GM21390 (cell line): ENCODE measurements around the gene RNU1-4.
"Not testable (repeated sequence)": the region's sequence is repeated elsewhere in the genome, so short reads cannot be mapped to it uniquely, and the experiment has no call there.

ENCODE experiments used
- ATAC-seq: cut with Tn5 transposase; IDR thresholded peaks from one replicate; pipeline ENCODE4 v1.9.1; 2021; ENCODE audit not compliant: unreplicated experiment

The RNU1-4 gene

DNA sequence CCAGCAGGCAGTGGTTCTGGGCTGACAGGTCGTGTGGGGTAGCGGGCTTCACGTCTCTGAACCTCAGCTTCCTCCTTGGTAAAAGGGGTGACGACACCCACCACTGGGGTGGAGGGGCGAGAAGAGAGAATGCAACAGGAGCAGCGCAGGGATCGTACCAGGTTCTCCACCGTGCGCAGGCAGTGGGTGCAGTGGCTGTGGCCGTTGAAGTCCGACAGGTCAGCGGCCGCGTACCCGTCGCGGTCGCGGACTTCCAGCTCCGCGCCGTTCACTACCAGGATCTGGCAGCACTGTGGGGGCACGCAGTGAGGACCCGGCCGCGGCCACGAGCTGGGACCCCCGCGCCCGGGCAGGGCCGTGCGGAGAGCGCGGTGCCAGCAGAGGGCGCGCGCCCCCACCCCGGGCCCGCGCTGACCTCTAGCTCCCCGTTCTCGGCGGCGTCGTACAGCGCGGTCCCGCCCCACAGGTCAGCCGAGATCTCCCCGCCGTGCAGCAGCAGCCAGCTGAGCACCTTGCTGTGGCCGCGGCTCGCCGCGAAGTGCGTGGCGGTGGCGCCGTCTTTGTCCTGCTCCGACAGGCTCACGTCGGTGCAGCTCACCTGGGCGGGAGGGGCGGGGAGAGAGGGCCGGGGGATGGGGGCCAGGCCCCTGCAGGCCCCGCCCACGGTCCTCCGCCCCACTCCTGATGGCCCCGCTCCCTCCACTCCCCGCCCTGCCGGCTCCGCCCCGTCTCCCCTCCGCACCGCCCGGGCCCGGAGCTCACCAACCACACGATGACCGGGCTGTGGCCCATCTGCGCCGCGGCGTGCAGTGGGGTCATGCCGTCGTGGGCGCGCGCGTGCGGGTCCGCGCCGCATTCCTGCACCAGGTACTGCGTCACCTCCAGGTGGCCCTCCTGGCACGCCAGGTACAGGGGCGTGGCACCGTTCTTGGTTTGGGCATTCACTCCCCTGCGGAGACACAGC lies 32.9 kb upstream of the RNU1-4 start:
- ATAC-seq: not testable (repeated sequence)

DNA sequence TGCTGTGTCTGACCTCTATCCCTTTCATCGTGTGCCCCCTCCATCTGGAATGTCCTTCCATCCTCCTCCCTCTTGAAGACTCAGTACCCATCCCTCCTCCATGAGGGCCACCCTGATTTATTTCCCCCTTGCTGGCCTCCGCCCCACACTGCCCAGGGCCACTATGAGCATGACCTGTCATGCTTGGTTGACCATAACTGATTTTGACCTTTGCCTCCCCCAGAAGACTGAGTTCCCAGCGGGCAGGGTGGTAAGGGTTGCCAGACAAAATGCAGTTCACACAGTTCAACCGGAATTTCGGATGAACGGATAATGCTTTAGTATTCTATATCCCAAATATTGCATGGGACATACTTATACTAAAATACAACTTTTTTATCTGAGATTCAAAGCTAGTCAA lies 31.6 kb upstream of the RNU1-4 start:
- not testable (repeated sequence) for ATAC-seq

DNA sequence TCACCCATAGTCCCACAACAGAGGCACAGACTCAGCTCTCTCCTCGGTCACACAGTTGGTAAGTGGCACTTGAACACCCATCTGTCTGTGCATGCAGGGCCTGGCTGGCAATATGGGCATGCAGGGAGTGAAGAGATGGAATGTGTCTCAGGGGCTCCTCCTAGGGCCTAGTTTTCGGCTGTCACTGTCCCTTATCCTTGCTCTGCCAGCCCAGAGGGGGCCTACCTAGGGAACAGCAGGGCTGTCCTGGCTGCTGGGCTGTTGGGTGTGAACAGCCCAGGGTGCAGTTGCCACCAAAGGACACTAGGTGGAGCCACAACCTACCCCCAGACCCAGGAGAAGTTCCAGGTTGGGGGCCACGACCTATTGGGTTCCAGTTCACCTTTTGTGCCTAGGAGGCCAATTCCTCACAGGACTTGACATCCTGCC lies 30.6 kb upstream of the RNU1-4 start:
- not testable (repeated sequence) for ATAC-seq

DNA sequence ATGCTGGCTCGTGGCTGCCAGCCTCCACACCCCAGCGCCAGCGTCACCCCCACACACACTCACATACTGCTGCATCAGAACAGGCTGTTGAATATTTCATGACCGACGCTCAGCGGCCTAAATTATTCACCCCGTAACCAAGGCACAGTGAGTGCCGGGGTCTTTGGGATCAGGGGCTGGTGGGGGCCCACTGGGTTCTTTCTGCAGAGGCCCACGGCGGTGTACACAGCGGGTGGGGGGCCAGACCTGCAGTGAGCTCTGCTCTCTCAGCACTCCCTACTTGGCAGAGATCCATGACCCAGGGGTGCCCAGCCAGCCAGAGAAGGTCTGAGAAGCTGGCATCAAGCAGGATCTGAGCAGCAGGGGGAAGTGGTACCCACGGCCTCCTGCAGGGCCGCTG lies 29.7 kb upstream of the RNU1-4 start:
- ATAC-seq: not testable (repeated sequence)

DNA sequence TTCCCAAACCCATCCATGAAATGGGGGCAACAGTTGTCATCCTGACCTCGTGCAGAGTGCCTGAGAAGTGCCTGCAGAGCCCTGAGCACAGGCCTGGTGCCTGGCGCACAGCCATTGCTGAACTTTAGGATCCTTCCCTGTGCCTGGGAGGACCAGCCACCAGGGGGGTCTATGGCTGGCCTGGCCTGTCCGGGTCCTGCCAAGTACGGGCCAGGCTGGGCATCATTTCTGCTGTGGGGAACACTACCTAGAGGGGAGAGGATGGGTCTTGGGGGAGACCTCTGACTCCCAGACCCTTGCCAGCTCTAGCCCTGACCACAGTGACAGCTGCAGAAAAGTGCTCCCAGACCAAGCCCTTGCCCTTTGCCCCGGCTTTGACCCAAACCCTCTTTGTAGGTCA lies 28.2 kb upstream of the RNU1-4 start:
- not testable (repeated sequence) for ATAC-seq

DNA sequence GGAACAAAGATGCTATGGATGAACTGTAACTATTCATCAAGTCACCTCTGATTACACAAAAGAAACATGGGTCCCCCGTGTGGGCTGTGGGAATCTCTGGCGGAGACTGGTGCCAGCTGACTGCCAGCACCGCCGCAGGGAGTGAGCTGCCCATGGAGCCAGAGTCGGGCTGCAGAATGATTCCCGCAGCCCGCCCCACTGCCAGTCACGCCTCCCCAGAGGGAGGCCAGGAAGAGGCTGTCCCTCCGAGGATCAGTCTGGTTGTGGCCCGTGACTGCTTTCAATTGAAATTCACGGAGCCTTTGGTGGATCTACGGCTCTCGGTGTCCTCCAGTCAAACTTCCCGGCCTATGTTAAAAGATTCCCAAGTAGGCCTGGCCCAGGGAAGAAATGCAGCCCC lies 27.7 kb upstream of the RNU1-4 start:
- not testable (repeated sequence) for ATAC-seq

DNA sequence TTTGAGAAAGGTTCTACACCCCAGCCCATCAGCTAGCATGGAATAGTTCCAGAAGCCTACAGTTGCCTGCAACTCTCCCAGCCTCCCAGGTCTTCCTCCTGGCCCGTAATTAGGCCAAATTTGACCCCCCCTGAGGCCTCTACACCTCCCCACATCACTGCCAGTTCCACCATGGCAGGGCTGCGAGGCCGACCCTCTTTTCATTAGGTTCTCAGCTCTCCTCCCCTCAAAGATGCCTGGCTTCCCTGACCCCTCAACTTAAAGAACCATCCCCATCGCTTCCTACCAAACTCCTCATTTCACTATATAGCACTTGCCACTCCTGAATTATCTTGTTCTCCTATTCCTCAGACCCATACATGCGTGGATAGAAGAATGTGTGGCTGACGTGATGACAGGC lies 27.3 kb upstream of the RNU1-4 start:
- ATAC-seq: not testable (repeated sequence)

DNA sequence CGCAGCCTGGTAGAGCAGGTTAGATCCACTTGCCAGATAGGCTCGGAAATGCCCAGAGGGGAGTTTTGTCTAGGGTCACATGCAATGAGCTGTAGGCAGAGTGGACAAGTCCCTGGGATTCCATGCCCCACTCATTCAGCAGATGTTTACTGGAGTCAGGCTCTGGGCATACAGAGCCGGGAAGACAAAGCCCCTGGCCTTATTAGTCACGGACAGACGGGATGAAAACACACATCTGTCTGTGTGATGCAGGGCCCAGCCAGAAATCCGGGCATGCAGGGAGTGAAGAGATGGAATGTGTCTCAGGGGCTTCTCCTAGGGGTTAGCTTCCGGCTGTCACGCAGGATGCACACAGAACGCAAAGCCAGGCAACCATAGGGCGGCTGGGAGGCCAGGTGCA lies 26.8 kb upstream of the RNU1-4 start:
- not testable (repeated sequence) for ATAC-seq

DNA sequence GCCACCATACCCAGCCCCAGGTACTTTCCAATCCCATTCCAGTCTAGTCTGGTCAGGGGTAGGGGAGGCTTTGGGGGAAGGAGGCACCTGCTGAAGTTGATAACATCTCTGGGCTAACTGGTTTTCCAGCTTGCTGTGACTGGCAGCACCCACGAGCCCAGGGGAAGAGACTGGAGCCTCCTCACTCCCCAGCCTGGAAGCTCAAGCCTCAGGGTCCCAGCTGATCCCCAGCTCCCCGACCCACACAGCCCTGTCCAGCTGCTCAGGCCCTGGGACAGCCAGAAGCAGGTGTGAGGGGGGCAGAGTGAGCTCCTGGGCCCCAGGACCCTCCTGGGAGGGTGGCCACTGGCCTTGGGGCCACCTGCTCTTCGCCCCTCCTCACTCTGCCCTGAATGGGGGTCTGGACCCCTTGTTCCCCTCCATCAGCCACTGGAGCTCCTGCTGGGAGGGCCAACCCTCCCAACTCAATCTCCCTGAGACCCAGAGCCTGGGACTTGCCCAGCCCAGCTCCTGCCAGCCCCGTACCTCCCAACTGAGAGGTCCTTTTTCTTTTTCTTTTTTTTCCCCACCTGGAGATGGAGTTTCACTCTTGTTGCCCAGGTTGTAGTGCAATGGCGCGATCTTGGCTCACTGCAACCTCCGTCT lies 23.5 kb upstream of the RNU1-4 start:
- ATAC-seq: no peak

DNA sequence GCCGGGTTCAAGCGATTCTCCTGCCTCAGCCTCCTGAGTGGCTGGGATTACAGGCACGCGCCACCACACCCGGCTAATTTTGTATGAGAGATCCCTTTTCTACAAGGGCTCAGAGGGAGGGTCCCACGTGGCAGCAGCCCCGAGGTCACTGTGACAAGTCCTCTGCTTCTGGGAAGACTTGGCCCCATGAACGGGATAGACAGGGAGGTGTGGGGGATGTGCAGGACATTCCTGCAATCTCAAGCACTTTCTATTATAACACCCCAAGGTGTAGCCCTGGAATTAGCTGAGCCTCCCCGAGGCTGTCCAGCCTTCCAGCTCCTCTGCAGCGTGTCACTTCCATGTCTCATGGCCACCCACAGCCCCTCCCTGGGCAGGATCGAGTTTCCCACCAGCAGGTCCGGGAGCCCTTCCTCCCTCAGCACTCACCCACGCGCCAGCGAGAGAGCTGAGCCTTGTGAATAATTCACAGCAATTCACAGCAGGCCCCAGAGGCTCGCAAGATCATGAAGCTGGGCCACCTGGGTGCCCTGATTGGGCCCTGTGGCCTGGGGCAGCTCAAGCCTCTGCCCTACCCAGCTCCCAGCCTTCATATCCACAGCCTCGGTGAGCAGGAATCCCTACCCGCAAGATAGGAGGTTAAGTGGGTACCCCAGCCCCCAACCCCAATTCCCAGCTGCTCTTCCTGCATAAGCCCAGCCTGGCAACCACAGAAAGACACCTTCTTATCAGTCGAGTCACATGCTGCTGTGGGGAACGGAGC lies 22.8 kb upstream of the RNU1-4 start:
- ATAC-seq: no peak

DNA sequence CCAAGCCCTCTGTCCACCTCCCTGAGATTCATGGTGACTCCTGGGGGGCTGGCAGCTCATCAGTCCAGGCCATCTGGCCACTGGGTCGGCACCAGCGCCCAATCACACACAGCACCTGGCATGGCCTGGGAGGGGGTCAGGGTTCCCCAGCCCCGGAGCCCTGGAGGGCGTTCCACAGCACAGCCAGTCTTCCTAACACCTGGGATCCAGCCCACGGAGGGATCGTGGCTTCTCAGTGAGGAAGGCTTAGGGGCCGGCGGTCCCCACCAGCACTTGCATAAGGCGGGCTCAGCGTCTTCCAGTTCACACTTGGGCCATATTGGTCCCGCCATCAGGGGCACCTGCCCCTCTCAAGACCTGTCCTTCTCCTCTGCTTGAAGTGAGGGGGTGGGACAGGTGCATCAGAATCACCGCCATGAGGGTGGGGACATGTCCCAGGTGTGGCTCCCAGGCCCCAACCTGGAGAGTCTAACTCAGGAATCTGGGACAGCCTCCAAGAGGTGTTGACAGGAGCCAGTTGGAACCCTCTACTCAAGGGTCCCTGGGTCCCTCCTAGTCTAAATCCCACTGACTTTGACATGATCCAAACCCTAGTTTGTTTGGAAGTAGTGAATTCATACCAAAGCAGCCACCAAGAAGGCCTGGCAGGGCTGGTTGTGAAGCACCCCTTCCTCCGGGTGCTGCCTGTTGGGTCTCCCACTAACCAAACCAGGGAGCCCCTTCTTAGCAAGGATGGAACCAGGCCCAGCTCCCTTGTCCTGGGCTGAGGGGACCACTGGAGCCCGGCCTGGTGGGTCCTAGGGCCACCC lies 22.0 kb upstream of the RNU1-4 start:
- ATAC-seq: not testable (repeated sequence)

DNA sequence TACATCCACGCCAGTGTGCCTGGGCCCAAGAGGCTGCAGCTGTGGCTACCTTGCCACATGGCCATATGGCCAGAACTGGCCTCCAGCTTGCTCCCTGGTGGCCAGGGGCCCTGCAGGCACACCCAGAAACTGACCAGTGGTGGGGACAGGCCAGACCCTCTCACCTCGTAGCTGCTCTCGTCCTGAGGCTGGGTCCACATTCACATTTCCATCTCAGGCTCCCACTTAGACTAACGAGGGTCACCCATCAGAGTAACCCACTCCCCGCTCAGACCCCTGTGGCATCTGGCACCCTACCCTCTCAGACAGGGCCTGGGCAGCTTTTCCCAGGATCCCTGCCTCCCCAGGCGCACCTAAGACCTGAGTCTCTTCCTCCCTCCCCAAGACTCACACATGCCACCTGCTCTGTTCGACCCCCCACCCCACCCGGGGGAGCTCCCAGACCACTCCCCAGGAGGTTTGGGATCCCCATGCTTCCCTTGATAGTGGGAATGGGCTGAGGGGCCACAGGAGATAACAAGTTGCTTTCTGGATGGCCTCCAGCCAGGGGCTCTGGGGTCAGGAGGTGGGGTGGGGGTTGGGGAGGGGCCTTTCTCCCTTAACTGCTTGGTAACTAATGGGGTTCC lies 21.3 kb upstream of the RNU1-4 start:
- ATAC-seq: no peak

DNA sequence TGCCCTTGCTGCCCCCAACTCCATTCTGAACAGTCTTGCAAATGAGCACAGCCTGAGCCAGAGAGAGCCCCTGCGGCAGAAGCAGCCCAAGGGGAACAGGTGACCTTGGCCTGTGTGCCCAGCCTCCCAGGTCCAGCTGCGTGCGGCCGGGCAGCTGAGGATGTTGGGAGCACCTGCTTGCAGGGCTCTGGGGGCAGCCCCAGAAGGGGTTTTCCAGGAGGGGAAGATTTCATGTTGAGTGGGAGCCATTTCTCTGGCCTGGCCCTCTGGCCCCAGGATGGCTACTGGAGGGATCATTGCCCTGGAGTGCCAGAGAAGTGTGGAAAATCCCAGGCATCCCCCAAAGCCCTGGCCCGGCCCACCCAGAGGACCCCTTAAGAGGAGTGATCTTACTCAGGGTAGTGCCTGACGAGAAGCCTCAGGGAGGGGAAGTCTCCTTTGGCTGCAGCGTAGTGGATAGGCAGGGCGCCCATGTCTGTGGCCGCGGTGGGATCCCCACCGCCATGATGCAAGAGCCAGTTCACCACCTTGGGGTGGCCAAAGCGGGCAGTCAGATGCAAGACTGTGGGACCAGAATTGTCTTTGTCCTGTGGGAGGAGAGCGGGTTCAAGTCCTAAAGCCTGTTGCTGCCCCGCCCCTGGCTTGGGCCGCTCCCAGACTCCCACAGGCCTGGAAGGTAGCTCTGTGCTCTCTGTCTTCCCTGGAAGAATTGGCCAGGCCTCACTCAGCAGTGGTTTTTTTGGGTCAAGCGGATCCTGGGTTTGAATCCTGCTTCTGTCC lies 20.6 kb upstream of the RNU1-4 start:
- ATAC-seq: no peak

DNA sequence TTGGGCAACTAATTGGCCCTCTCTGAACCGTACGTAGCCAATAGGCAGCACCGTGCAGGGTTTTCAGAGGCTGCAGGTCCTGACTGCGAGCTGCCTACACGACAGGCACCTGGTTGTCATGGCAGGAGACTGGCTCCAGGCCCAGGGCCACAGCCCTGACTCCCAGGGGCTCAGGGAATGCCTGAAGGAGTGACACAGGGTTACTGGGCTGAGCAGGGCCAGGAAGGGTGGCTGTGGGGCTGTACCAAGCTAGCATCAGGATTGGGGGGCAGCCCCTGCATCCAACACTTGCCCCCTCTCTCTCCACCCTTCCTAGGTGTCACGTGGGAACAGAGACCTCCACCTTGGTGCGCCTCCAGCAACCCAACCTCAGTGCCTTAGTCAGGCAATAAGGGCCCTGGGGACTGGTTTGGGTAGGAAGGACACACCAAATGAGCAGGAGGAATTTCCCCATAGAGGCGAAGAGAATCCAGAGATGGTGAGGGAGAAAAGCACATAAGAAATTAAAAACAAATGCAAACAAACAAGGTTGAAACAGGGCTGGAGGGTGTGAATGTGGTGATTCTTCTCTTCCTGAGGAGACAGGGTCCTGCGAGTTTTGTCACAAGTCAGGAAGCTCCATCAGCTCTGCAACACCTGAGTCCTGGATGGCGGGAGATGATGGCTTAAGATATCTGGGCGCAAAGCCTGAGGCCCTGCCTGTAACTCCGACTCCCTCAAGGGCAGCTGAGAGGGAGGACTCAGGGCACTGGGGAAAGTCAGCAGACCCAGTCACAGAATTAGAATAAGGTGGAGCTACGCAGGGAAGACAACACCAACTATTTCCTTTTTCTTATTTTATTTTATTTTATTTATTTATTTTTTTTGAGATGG lies 19.7 kb upstream of the RNU1-4 start:
- ATAC-seq: no peak

DNA sequence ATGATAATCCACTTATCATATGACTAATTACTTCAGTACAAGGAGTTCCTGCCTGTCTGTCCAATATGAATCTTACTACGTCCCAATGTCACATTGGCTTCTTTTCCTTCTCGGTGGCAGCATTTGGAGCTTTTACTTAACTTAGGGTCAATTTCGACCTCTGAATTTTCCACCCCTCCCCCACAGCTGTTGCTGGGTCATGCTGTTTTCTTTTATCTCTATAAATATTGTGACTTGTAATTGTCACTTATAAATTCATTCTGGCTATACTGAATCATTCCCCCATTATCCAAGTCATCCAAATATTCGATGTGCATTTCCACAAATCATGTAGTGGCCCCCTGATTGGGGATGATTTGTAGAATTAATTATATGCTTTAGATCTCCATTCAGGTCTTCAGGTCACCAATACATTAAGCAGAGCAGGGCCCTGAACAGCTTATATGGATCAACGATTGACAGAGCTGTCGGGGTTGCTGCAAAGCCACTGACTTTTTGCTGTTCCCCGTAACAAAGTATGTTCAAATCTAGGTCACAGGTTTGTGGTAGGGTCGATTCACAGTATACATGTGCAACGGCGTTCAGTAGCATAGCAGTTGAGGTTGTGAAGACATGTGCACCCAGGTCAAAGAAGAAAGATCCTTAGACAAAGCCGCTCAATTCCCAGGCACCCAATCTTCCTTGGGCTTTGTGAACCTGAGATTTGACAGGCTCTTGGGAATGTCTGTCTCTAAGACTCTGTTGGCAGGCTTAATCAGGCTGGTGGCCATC lies 18.3 kb upstream of the RNU1-4 start:
- no peak for ATAC-seq

DNA sequence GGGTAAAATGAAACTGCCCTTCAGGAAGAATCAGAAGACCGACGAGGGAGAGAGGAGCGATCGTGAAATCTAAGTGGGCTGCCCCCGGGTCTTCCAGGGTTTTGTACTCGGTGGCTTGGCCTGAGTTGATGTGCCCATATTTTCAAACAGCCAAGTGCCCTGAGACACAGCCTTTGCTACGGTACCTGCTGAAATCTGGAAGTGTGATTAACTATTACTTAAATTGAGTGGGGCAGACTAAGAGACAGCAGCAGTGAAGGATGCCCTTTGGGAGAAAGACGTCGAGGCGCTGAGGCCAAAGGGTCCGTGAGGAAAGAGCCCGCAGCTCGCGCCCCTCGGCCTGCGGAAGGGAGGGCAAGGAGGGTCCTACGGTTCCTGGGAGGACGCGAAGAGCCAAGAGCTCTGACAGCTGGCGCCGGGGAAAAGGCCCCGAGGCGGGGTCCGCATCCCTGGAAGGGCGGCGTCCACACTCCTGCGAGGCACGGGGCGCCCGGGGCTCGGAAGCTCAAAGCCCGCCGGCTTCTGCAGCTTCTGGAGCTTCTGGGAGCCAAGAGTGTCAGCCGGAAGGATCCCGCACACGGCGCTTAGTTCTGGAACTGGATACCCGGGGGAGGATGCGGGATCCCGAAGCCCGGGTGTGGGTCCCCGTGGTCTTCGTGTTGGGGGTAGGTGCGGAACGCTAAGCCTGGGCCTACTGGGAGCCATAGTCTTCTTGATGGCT lies 15.4 kb upstream of the RNU1-4 start:
- no peak for ATAC-seq
